WERI-Rb-1 (cell line): ENCODE data around the gene CAPN11.
"Not testable (repeated sequence)": the region's sequence is repeated elsewhere in the genome, so short reads cannot be mapped to it uniquely, and the experiment has no call there.

ENCODE experiments used
- DNase-seq: peaks from one replicate; pipeline ENCODE4 v3.0.0-alpha.2; 2020
- H3K27ac ChIP-seq: fragments of 250-450 bp; sonication (Bioruptor Pico); 2 replicates; pipeline ENCODE4 v1.5.1; 2020; ENCODE audit warnings: mild to moderate bottlenecking, moderate library complexity
- H3K27me3 ChIP-seq: fragments of 250-450 bp; sonication (Bioruptor Pico); 2 replicates; pipeline ENCODE4 v1.5.1; 2021; ENCODE audit warnings: mild to moderate bottlenecking, low read depth, moderate library complexity; ENCODE audit not compliant: insufficient read depth, severe bottlenecking
- H3K36me3 ChIP-seq: fragments of 250-450 bp; sonication (Bioruptor Pico); 2 replicates; pipeline ENCODE4 v1.5.1; 2020; ENCODE audit warnings: mild to moderate bottlenecking, moderate library complexity
- H3K4me3 ChIP-seq: 2 replicates; pipeline ENCODE4 v1.5.1; 2011; ENCODE audit warnings: low read depth, mild to moderate bottlenecking, control low read depth, low read length
- H3K9me3 ChIP-seq: fragments of 250-450 bp; sonication (Bioruptor Pico); 2 replicates; pipeline ENCODE4 v1.5.1; 2021; ENCODE audit warnings: mild to moderate bottlenecking, moderate library complexity; ENCODE audit not compliant: severe bottlenecking
- TF ChIP-seq, protein P1 (sequence below): IDR thresholded peaks from 2 replicates; pipeline ENCODE4 v1.5.1; 2011; ENCODE audit warnings: low read depth, mild to moderate bottlenecking, control low read depth, inconsistent platforms, low read length

CAPN11 gene

DNA sequence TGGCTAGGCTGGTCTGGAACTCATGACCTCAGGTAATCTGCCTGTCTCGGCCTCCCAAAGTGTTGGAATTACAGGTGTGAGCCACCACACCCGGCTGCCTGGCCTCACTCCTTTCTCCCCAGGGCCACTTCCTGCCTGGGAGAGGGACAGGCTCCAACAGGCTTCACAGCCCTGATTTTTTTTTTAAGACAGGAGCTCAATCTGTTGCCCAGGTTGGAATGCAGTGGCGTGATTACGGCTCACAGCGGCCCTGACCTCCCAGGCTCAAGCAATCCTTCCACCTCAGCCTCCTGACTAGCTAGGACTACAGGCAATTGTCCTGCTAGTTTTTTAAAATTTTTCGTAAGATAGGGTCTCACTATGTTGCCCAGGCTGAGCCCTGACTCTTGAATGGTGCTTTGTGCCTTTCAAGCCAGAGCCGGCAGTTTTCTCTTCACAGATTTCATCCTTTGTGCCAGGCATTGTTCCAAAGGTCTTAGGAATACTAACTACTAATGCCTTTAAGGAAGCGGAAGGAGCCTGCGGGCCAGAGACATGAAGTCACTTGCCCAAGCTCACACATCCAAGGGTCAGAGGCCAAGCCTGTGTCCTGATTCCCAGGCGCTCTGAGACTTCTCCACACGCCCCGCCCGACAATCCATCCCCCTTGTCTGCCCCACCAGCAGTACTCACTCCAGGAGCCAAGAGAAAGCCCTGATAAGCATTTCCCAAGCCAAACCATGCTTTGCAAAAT is 19.2 kb downstream of the CAPN11 start:
- TF ChIP-seq, protein P1, sequence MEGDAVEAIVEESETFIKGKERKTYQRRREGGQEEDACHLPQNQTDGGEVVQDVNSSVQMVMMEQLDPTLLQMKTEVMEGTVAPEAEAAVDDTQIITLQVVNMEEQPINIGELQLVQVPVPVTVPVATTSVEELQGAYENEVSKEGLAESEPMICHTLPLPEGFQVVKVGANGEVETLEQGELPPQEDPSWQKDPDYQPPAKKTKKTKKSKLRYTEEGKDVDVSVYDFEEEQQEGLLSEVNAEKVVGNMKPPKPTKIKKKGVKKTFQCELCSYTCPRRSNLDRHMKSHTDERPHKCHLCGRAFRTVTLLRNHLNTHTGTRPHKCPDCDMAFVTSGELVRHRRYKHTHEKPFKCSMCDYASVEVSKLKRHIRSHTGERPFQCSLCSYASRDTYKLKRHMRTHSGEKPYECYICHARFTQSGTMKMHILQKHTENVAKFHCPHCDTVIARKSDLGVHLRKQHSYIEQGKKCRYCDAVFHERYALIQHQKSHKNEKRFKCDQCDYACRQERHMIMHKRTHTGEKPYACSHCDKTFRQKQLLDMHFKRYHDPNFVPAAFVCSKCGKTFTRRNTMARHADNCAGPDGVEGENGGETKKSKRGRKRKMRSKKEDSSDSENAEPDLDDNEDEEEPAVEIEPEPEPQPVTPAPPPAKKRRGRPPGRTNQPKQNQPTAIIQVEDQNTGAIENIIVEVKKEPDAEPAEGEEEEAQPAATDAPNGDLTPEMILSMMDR = no peak

DNA sequence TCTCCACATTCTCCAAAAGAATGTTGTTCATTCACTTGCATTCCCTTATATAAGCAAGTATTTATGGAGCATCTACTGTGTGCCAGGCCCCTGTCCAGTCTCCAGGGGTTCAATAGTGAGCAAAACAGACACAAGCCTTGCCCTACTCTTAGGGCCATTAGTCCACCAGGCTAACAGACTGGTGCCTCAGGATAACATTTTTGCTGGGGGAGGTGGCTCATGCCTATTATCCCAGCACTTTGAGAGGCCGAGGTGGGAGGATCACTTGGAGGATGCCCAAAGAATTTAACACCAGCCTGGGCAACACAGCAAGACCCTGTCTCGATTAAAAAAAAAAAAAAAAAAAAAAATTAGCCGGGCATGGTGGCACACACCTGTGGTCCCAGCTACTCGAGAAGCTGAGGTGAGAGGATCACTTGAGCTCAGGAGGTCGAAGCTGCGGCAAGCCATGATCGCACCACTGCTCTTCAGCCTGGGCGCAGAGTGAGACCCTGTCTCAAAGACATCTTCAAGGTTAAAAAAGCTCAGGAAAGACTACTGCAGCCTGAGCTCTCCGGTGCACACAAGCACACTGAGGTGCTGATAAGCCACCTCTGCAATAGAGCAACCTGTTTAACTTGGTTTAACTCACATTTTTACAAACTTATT is 19.9 kb downstream of the CAPN11 start:
- Histone ChIP-seq H3K4me3 (no peak overlapping the region), H3K9me3 (no peaks in the 10 kb centered on the region), H3K27me3 (no peaks in the 10 kb centered on the region), H3K27ac (no peak overlapping the region), H3K36me3 (no peaks in the 10 kb centered on the region)
- TF ChIP-seq, protein P1 = no peak
- DNase-seq = no peak

More for the DNA sequence above, 19.2 kb downstream of the CAPN11 start:
- DNase-seq = no peak
- Histone ChIP-seq H3K36me3 (no peaks in the 10 kb centered on the region), H3K27ac (no peak overlapping the region), H3K4me3 (no peak overlapping the region), H3K9me3 (no peaks in the 10 kb centered on the region), H3K27me3 (no peaks in the 10 kb centered on the region)

DNA sequence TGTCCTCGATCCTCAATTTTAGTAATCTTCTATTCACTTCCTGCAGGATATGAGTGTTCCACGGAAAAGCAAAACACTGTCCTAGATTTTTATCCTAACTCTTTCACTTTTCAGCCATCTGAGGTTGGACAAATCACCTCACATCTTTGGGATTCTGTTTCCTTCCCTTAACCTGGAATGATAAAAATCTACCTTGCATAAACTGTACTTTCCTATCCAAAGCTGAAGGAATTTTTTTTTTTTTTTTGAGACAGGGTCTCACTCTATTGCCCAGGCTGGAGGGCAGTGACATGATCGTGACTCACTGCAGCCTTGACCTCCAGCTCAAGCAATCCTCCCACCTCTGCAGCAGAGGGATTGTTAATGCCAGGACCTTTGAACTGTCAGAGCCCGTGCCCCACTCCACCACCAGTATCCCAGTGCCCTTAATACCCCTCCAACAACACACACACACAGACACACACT is 20.5 kb downstream of the CAPN11 start:
- no peaks in the 10 kb centered on the region for H3K9me3 ChIP-seq
- no peaks in the 10 kb centered on the region for H3K36me3 ChIP-seq
- no peak overlapping the region for H3K4me3 ChIP-seq
- TF ChIP-seq, protein P1 = no peak
- H3K27ac ChIP-seq = no peak overlapping the region
- no peaks in the 10 kb centered on the region for H3K27me3 ChIP-seq
- DNase-seq = no peak

DNA sequence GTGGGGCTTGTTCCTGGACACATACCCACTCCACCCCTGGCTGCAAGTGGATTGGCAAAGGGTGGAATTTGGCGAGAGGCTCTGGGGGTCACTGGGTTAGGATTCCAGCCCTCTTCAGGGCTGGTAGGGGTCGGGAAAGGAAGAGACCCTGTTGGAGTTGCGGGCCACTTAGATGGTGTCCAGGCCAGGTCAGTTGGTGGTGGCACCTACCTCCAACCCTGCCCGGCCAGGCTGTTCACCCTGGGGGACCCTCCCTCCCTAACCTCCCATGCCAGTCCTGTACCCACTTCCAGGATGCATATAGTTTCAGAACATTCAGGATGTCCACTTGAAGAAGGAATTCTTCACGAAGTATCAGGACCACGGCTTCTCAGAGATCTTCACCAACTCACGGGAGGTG is 21.0 kb downstream of the CAPN11 start:
- TF ChIP-seq, protein P1 = no peak
- DNase-seq = no peak
- no peaks in the 10 kb centered on the region for H3K27me3 ChIP-seq
- H3K36me3 ChIP-seq = no peaks in the 10 kb centered on the region
- no peak overlapping the region for H3K4me3 ChIP-seq
- no peak overlapping the region for H3K27ac ChIP-seq
- no peaks in the 10 kb centered on the region for H3K9me3 ChIP-seq

DNA sequence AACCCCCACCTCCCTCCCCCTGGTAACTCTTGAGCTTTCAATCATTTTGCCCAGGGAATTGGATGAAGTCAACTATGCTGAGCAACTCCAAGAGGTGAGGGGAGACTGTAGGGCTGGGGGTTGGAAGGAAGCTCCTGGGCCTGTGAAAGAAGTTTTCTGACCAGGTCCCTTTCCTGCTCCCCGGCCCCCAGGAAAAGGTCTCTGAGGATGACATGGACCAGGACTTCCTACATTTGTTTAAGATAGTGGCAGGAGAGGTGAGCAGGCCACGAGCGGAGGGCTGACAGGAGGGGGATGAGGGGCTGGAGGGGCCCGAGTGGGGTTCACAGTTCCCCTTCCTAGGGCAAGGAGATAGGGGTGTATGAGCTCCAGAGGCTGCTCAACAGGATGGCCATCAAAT is 21.8 kb downstream of the CAPN11 start:
- Histone ChIP-seq H3K27me3 (no peaks in the 10 kb centered on the region), H3K9me3 (no peaks in the 10 kb centered on the region), H3K36me3 (no peaks in the 10 kb centered on the region), H3K27ac (no peak overlapping the region), H3K4me3 (no peak overlapping the region)
- TF ChIP-seq, protein P1 = no peak
- no peak for DNase-seq

DNA sequence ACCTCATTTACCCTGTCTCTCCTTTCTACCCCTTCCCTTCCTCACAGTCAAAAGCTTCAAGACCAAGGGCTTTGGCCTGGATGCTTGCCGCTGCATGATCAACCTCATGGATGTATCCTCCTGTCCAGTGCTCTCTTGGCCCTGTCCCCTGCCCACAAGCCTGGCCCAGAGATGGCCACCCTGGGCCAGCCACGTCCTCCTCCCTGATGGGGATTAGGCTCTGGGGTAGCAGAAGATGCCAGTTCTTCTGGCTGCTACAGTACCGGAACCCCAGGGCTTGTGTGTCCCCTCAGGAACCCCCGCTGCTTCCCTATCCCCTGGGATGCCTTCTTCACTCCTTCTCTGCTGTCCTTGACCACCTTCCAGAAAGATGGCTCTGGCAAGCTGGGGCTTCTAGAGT is 22.3 kb downstream of the CAPN11 start:
- TF ChIP-seq, protein P1 = no peak
- no peaks in the 10 kb centered on the region for H3K27me3 ChIP-seq
- H3K9me3 ChIP-seq = no peaks in the 10 kb centered on the region
- H3K36me3 ChIP-seq = no peaks in the 10 kb centered on the region
- DNase-seq = no peak
- no peak overlapping the region for H3K4me3 ChIP-seq
- no peak overlapping the region for H3K27ac ChIP-seq

DNA sequence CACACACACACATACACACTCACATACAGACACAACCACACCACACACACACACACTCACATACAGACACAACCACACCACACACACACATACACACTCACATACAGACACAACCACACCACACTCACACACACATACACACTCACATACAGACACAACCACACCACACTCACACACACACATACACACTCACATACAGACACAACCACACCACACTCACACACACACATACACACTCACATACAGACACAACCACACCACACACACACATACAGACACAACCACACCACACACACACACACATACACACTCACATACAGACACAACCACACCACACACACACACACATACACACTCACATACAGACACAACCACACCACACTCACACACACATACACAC is 23.2 kb downstream of the CAPN11 start:
- not testable (repeated sequence) for H3K9me3 ChIP-seq, H3K27me3 ChIP-seq, H3K4me3 ChIP-seq, DNase-seq, H3K27ac ChIP-seq, H3K36me3 ChIP-seq
